Cerebellar cortex (tissue), 1 donor: Measurements from ENCODE around the gene AP4S1.
A peak's percentile ranks its signal among the peaks of the same experiment; 100 is the strongest.
"Not testable (repeated sequence)": the region's sequence is repeated elsewhere in the genome, so short reads cannot be mapped to it uniquely, and the experiment has no call there.

Experiments used
- DNase-seq: peaks from one replicate; pipeline ENCODE4 v3.0.0-alpha.2; 2015; ENCODE audit warnings: low spot score

AP4S1 gene

DNA sequence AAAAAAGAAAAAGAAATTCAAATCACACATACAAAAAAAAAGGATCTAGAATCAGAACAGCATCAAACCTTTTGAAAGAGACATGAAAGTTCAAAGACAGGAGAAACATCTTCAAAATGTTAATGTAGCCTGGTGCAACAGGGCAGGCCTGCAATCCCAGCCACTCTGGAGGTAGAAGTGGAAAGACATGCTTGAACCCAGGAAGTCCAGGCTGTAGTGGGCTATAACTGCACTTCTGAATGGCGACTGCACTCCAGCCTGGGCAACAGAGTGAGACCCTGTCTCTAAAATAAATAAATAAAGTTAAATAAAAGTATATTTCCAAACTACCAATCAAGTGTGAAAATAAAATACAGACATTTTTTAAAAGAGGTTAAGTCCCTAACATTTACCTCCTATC is 18.7 kb upstream of the AP4S1 start:
- DNase-seq, result no peak

DNA sequence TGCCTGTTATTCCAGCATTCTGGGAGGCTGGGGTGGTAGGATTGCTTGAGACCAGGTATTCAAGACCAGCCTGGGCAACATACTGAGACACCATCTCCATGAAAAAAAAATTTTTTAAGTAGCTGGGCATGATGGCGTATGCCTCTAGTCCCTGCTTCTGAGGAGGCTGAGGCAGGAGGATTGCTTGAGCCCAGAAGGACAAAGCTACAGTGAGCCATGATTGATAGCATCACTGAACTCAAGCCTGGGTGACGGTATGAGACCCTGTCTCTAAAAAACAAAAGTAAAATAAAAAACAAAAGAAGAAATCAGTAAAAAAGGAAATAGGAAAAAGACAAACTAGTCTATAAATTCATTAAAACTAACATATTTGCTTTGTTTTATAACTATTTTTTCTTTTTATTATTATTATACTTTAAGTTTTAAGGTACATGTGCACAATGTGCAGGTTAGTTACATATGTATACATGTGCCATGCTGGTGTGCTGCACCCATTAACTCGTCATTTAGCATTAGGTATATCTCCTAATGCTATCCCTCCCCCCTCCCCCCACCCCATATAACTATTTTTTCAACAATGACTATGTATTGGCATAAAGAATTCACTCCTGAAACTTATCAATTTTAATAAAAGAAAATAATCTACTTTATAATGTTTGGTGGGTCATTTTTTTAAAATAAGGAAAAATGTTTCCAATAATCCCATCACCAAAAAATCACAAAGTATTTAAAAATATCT is 15.4 kb upstream of the AP4S1 start:
- DNase-seq, result no peak

DNA sequence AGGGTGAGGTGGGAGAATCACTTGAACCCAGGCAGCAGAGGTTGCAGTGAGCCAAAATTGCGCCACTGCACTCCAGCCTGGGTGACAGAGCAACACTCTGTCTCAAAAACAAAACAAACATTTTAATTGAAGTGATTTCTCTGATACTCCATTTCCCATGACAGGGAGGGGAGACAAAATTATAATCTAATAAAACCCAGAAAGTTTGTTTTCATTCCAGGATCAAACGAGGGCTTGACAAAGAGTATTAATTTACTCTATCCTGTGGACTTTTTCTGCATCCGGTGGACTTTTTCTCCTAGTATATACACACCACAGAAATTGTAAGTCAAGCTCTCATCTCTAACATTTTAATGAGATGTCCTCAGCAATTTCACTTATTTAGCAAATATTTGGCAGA is 14.5 kb upstream of the AP4S1 start:
- DNase-seq, result no peak

DNA sequence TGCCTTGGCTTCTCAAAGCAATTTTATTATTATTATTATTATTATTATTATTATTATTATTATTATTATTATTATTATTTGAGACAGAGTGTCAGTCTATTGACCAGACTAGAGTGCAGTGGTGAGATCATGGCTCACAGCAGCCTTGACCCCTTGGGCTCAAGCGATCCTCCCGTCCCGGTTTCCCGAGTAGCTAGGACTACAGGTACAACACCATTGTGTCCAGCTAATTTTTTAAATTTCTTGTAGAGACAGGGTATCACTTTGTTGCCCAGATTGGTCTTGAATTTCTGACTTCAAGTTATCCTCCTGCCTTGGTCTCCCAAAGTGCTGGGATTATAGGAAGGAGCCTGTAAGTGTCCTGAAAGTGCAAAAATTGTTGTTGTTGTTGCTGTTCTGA is 11.6 kb upstream of the AP4S1 start:
- no peak for DNase-seq

DNA sequence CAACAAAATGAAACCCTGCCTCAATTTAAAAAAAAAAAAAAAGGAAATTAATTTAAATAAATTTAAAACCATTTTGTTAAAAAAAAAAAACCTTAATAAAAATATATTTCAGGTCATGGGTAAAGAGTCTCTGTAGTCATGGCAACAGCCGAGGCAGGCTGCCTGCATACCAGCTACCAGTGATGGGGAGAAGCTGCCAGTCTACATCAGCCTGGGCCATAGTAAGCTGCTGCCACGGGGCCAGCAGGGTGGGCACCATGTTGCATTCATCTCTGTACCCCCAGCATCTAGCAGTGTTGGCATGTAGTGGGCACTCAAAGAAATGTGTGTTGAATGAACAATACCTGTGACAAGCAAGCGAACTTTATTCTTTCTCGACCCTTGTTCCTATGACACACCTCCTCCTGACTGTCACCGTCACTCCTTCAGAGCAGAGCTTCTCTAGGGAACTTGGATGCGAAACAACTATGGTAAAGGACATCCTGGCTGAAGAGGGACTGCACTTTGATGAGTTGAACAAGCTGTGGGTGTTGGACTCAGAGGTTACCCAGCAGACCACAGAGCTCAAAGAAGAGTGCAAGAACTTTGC is 7.3 kb upstream of the AP4S1 start:
- no peak for DNase-seq

DNA sequence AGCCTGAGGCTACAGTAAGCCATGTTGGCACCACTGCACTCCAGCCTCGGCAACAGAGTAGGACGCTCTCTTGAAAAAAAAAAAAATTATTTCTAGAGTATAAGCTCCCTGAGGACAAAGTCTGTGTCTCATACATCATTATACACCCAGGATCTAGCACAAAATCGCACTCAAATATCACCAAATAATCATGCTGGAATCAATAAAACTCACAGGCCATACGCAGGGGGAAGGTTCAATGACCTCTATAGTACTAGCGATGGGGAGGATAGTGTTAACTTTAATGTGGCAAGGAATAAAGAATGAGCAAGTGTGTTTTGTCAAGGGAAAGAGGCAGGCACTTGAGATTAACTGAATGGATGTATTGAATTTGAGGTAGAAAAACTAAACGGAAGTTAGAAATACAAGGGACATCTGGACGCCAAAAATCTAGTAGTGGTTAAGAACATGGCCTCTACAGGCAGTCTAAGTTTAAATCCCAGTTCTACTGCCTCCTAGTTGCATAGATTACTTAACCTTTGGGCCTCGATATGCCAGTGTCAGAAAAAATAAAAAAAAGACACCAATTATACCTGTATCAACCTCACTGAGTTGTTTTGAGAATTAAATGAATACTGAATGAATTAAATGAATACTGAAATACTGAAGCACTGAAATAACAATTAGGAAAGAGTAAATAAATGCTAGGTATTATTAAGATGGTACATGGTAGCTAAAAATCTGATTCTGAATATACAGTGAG is 4.4 kb upstream of the AP4S1 start:
- no peak for DNase-seq

DNA sequence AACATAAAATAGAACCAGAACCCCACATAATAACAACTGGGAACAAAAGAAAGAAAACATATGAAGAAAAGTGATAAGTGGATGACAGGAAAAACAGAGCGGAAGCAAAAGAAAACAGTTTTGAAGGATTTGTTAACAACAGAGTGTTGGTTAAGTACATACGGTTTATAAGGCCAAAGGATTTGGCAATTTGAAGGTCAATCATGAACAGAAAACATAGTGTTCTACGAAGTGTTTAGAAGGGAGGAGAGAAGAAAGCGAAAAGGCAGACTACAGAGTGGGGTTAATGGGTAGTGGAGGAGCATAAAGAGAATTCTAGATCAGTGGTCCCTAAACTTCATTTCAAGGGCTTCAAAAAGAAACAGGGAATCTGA is 3.9 kb upstream of the AP4S1 start:
- no peak for DNase-seq

DNA sequence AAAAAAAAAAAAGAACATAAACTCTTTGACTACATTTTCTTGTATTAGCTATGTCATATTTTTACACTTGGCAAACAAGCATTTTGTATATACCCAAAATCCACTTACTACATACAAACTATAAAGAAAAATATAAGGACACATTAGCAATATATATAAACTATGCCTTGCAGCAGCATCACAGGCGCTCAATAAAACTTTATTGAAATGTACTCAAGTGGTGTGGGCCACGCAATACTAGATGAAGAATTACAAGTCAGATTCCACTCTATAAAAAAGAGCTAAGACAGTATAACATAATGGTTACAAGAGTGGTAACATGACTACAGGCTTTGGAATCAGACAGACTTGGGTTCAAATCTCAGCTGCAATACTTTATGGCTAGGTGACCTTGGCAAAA is 3.1 kb upstream of the AP4S1 start:
- DNase-seq, result no peak

DNA sequence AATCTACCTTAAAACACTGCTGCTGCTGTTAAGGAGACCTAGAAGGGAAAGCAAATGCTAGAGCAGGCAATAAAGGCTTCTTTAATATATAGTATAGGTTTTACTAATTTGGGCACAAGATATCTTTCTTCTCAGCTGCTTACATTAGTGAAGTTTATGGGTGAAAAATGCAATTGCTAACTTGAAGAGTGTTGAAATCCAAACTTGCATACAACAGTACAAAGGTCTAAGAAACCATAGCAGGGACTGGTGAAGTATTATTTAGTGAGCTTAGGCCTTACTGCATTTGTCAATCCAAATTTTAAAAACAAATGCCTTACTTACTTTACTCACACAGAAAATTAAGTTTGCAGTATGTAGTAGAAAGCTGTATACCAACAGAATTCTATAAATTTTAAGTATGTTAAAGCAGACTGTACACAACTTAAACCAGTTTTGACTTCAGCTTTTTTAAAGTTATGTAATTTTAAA is 1.4 kb upstream of the AP4S1 start:
- DNase-seq, result no peak

DNA sequence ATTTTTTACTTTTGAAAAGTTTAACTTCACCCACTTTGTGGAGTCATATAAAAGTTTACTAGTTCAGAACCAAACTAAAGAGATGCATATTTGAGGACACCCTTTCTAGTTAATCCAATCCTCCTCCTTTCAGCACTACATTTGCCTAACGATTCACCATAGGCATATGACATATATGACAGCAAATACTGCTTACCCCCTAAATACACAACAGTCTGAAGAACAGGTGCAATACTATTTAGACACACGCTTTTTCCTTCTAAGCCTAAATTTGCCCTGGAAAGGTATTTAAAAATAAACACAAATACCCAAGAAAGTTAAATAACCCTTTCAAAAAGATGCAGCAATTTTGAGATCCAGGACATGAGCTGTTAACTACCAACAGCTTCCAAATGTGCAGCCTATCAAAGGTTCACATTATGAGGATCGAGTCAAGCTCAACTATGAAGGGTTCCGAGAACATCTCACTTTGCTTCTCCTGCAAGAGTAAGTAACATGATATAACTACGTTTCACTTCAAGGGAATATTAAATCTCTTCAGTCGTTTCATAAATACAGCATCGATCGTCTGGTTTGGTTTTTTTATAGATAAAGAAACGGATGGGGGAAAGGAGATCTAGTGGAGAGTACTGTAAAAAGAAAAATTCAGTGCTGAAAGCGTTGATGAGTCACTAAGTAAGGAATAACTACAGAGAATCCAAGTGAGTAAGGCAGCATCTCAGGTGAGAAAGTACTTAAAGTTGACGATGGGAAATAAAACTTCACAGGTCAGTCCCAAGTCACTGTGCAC is 677 bp upstream of the AP4S1 start:
- DNase-seq, result peak; percentile 36

DNA sequence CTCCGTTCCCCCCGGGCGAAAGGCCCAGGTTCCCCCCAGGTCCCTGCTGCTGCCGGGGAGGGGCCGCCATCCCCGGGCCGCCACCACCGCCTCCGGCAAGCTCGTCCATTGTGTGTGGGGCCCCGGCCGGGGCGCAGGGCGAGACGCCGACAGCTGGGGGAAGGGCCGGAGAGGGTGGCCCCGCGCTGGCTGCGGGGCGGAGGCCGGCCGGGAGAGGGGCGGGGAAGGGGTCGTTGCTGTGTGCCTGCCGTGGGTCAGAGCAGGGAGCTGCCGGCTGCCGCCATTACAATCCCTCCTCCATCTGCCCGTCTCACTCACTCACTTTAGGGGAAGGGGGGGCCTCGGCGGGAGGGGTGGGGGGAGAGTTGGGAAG is 614 bp downstream of the AP4S1 start, which contains the start of gene STRN3:
STRN3 (minus strand) TSS at position 303 of the 373 bp plus-strand sequence; CDS start at position 109, 194 bp downstream.
- no peak for DNase-seq

DNA sequence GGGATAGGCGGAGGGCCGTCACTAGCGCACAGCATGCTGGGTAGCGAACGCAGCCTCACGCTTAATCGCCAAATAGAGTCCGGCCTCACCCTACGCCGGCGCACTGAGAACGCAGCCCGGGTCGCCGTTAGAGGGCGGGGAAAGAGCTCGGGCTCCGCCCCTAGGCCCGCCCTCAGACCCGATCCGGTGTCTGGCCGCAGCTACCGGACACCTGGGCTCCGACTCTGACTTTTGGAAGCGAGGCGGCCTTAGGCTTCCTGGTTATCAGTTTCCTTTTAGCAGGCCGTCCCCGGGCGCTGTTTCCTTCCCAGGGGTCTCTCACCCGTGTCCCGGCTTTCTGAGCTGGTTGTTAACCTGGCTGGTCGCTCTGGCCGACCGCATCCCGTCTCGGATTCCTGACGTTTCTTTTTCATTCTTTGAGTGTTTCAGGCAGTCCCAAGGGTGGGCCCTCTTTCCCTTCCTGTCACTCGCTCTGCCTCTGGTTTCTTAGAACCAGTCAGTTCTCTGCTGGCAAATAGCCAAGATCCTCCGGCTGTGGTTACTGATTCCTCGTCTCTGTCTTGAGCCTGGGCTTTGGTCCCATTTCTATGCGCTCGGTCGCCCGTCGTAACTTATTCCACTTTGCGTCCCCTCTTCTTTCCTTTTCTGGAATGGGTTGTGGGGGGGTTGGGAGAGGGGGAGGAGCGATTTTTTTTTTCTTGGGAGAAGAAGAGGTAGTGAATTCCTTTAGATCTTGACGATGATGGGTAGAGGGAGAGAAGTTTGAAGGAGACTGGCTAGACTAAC is 1.2 kb downstream of the AP4S1 start:
- DNase-seq, result peak; percentile 97

DNA sequence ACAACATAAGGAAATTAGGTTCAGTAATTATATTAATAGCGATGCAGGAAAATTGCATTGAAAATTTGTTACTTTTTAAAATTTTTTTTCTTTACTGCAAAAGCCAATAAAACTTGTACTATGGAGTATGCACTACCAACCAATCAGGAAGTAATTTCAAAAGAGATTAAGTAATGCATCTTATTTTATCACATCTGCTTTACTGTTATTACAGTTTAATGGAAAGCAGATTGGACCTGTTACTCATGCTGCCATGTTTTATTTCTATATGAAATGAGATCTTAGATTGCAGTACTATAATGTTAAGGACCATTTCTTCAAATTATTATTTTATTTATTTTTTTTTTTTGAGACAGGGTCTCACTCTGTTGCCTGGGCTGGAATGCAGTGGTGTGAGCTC is 2.4 kb downstream of the AP4S1 start:
- no peak for DNase-seq

DNA sequence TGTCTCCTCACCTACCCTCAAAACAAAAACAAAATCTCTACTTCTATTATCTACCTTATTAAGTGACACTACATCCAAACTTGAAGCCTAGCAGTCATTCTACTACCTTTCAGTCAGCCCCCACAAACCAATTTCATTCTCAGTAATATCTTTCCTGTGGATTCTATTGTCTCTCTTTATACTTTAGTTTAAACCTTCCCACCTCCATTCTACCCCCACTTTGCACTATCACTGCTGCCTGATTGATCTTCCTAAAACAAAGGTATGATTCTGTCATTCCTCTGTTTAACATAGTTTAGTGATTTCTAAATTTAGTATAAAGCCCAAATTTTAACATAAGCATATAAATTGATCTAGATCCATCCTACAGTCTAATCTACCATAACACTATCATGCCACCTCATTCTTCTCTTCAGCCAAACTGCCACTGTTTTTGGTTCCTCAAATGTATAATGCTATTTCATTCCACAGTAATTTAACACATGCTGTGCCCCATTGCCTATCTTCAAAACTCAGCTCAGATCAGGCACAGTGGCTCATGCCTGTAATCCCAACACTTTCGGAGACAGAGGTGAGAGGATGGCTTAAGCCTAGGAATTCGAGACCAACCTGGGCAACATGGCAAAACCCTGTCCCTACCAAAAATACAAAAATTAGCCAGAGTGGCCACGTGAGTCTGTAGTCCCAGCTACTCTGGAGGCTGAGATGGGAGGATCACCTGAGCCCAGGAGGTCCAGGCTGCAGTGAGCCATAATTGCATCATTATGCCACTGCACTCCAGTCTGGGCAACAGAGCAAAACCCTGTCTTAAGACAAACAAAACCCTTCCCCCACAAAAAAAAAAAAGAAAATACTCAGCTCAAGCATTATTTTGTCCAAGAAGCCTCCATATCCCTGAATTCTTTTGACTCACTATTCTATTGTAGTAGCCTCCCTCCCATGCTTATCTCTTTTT is 3.8 kb downstream of the AP4S1 start:
- DNase-seq, result no peak

DNA sequence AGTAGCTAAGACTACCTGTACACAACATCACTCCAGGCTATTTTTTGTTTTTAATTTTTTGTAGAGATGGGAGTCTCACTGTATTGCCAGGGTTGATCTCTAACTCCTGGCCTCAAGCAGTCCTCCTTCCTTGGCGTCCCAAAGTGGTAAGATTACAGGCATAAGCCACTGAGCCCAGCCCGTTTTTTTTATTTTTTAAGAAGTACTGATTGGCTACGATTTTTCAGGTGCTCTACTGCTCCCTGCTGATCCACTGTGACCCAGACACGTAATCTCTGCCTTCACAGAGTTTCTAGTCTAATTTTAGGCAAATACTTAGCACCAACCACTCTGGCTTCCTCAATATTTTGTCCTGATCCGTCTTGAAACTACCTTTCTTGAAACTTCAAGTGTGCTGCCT is 5.0 kb downstream of the AP4S1 start:
- DNase-seq, result no peak

DNA sequence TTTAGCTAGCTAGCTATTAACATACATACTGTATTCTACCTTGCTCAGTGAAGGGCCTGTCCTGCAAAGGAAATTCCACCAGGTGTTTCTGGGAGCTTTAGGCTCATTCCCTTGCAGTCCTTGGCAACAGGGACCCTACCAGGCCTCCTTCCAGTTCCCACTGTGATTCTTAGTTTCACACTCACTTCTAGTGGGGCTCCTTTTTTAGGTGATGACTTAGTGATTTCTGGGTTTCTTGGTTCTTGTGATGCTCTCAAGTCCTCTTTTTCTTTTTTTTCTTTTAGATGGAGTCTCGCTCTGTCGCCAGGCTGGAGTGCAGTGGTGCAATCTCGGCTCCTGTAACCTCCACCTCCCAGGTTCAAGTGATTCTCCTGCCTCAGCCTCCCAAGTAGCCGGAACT is 11.1 kb downstream of the AP4S1 start:
- DNase-seq, result no peak

DNA sequence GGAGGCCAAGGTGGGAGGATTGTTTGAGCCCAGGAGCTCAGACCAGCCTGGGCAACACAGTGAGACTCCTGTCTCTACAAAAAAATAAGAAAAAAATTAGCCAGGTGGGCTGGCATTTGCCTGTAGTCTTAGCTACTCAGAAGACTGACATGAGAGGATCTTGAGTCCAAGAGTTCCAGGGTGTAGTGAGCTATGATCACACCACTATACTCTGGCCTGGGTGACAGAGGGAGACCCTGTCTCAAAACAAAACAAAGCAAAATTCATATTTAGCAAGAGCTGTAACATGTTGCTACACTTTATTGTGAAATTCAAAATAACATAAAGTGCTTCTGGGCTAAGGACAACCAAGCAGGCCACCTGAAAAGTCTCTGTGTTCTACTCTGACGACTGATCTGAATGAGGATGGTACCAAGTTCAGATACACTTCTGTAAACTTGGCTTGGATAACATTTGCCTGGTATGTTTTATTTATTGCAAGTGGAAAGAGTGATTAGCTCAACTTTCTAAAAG is 12.3 kb downstream of the AP4S1 start:
- DNase-seq, result no peak

DNA sequence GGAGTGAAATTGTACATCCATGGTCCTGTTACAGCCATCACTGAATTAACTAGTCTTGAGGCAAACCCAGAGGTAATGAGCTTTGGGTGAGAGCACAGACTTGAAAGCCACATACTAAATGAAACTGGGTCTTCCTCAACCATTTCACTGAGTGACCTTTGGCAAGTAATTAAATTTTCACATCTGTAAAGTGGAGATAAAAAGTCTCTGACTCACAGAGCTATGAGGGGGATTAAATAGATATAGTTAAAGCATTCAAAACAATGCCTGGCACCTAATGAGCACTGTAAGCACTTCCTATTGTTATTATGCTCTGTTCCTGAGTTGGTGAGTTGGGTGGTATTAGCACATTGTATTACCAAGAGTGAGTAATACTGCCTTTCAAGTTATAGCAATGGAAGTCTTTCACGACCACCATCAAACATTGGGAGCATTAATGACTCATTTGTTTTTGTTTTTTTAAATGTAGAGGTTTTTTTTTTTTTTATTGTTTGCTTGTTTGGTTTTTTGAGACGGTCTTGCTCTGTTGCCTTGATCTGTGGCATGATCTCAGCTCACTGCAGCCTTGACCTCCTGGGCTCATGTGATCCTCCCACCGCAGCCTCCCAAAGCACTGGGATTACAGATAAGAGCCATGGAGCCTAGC is 13.2 kb downstream of the AP4S1 start:
- no peak for DNase-seq

DNA sequence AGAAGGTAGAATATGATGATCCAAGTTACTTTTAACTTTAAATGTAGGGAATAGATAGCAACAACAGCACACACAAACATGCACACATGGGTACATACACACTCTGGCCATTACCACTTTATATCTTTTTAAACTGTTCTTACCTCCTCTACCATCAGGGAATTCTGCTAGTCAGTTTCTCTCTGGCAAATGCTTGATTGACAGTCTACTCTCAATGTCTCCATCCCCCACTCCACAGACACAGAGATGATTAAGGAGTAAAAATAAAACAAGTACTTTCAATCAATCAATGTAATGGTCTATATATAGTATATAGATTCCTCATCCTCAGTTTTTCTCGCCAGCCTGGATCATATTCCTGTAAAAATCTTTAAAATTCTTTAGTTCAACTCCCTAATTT is 16.9 kb downstream of the AP4S1 start:
- DNase-seq, result no peak

DNA sequence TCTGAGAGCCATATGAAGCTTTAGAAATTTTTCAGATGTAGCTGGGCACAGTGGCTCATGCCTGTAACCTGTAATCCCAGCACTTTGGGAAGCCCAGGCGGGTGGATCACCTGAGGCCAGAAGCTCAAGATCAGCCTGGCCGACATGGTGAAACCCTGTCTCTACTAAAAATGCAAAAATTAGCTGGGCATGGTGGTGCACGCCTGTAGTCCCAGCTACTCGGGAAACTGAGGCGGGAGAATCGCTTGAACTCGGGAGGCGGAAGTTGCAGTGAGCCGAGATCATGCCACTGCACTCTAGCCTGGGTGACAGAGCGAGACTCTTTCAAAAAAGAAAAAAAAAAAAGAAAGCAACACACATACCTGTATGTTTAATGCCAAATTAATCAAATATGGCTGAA is 17.4 kb downstream of the AP4S1 start:
- not testable (repeated sequence) for DNase-seq
